BLaER1 treated with 17β-estradiol and CSF1 and Interleukin-3, amounts not matched to agents 10 nM and 100 nM (cell line): Measurements from ENCODE around the gene FANK1.

ENCODE experiments used
- H3K27ac ChIP-seq, 11 experiments: shearing (Covaris generic); formaldehyde crosslinking; 2 replicates each; pipeline ENCODE4 v1.8.1; 2022
- H3K27me3 ChIP-seq, 11 experiments: shearing (Covaris generic); formaldehyde crosslinking; 2 replicates each; pipeline ENCODE4 v1.8.1; 2022
- H3K36me3 ChIP-seq, 11 experiments: shearing (Covaris generic); formaldehyde crosslinking; 2 replicates each; pipeline ENCODE4 v1.8.1; 2022
- H3K4me1 ChIP-seq, 10 experiments: shearing (Covaris generic); formaldehyde crosslinking; 2 replicates each; pipeline ENCODE4 v1.8.1; 2022
- H3K4me2 ChIP-seq, 11 experiments: shearing (Covaris generic); formaldehyde crosslinking; 2 replicates each; pipeline ENCODE4 v1.8.1; 2022
- H3K4me3 ChIP-seq, 10 experiments: shearing (Covaris generic); formaldehyde crosslinking; 2 replicates each; pipeline ENCODE4 v1.8.1; 2022
- H3K9ac ChIP-seq, 11 experiments: shearing (Covaris generic); formaldehyde crosslinking; 2 replicates each; pipeline ENCODE4 v1.8.1; 2022
- H3K9me3 ChIP-seq, 11 experiments: shearing (Covaris generic); formaldehyde crosslinking; replicated peaks in 1 of 11; 2 replicates each; pipeline ENCODE4 v1.8.1; 2022
- H4K20me1 ChIP-seq, 11 experiments: shearing (Covaris generic); formaldehyde crosslinking; 2 replicates each; pipeline ENCODE4 v1.8.1; 2022
- Cebpa-rat ChIP-seq, 11 experiments: shearing (Covaris generic); IDR thresholded peaks; 2 replicates each; pipeline ENCODE4 v1.8.1; 2022

Gene FANK1

GRCh38 chr10:125859128-125859817 is 37.1 kb upstream of the FANK1 start:
- no peaks in the 10 kb centered on the region for H4K20me1 ChIP-seq
- H3K4me2 ChIP-seq, result no peak overlapping the region
- peaks cover 0 to 21% (median 5%) of the 10 kb centered on the region in 10 experiments; a peak in 10 of 20 replicates for H3K4me1 ChIP-seq
- H3K27ac ChIP-seq, result no peak overlapping the region
- no peak for TF ChIP-seq Cebpa-rat (IDR thresholded peaks at IDR 0.05)
- H3K4me3 ChIP-seq, result no peak overlapping the region
- H3K27me3 ChIP-seq, result no peaks in the 10 kb centered on the region
- H3K9ac ChIP-seq, result no peak overlapping the region
- H3K9me3 ChIP-seq, result no peaks in the 10 kb centered on the region
- H3K36me3 ChIP-seq, result peaks cover 21 to 91% (median 41%) of the 10 kb centered on the region in 11 experiments

GRCh38 chr10:125865120-125865519 is 31.2 kb upstream of the FANK1 start:
- Histone ChIP-seq H3K27ac (no peak overlapping the region), H3K9ac (0 out of 22 replicates have a peak overlapping the region, but pooled peaks of 1 of the 11 experiments have one; percentile 7), H3K4me1 (peaks cover 0 to 26% (median 21%) of the 10 kb centered on the region in 10 experiments; a peak in 15 of 20 replicates), H3K4me2 (peak overlapping the region in 8 of 11 experiments; percentile 12 to 70 (median 55); a peak in 14 of 22 replicates), H4K20me1 (peaks cover 0 to 9% (median 0%) of the 10 kb centered on the region in 11 experiments; a peak in 4 of 22 replicates), H3K4me3 (no peak overlapping the region), H3K27me3 (no peaks in the 10 kb centered on the region), H3K36me3 (peaks cover 15 to 64% (median 31%) of the 10 kb centered on the region in 11 experiments), H3K9me3 (no peaks in the 10 kb centered on the region)
- no peak for TF ChIP-seq Cebpa-rat (IDR thresholded peaks at IDR 0.05)

- Histone ChIP-seq H3K27ac (no peak overlapping the region), H3K36me3 (peaks cover 15 to 58% (median 25%) of the 10 kb centered on the region in 11 experiments), H3K4me3 (no peak overlapping the region), H3K9me3 (no peaks in the 10 kb centered on the region), H3K4me2 (no peak overlapping the region), H3K9ac (no peak overlapping the region), H3K4me1 (peaks cover 0 to 26% (median 21%) of the 10 kb centered on the region in 10 experiments; a peak in 15 of 20 replicates), H3K27me3 (no peaks in the 10 kb centered on the region), H4K20me1 (peaks cover 0 to 9% (median 0%) of the 10 kb centered on the region in 11 experiments; a peak in 4 of 22 replicates)
- no peak for TF ChIP-seq Cebpa-rat (IDR thresholded peaks at IDR 0.05)
Observed at GRCh38 chr10:125866421-125867029, 29.8 kb upstream of the FANK1 start.

- no peak for TF ChIP-seq Cebpa-rat (IDR thresholded peaks at IDR 0.05)
- peaks cover 16 to 51% (median 26%) of the 10 kb centered on the region in 11 experiments for H3K36me3 ChIP-seq
- no peak overlapping the region for H3K4me3 ChIP-seq
- no peak overlapping the region for H3K27ac ChIP-seq
- H3K9ac ChIP-seq, result no peak overlapping the region
- H4K20me1 ChIP-seq, result peaks cover 0 to 9% (median 0%) of the 10 kb centered on the region in 11 experiments; a peak in 4 of 22 replicates
- no peaks in the 10 kb centered on the region for H3K27me3 ChIP-seq
- peaks cover 0 to 26% (median 21%) of the 10 kb centered on the region in 10 experiments; a peak in 15 of 20 replicates for H3K4me1 ChIP-seq
- H3K9me3 ChIP-seq, result no peaks in the 10 kb centered on the region
- no peak overlapping the region for H3K4me2 ChIP-seq
Observed at GRCh38 chr10:125868372-125868975, 27.9 kb upstream of the FANK1 start.

GRCh38 chr10:125871338-125871737 is 25.0 kb upstream of the FANK1 start:
- Histone ChIP-seq H3K36me3 (peaks cover 25 to 54% (median 31%) of the 10 kb centered on the region in 11 experiments), H3K9ac (no peak overlapping the region), H3K27ac (no peak overlapping the region), H4K20me1 (peaks cover 0 to 9% (median 0%) of the 10 kb centered on the region in 11 experiments; a peak in 2 of 22 replicates), H3K27me3 (no peaks in the 10 kb centered on the region), H3K9me3 (peaks cover 15 to 22% (median 18%) of the 10 kb centered on the region in 11 experiments), H3K4me2 (no peak overlapping the region), H3K4me1 (peaks cover 0 to under 1% (median 0%) of the 10 kb centered on the region in 10 experiments; a peak in 3 of 20 replicates), H3K4me3 (no peak overlapping the region)
- TF ChIP-seq Cebpa-rat (IDR thresholded peaks at IDR 0.05), result no peak

GRCh38 chr10:125878957-125879835 is 17.2 kb upstream of the FANK1 start:
- H3K27ac ChIP-seq, result no peak overlapping the region
- no peak overlapping the region for H3K4me3 ChIP-seq
- H4K20me1 ChIP-seq, result peaks cover 0 to 26% (median 0%) of the 10 kb centered on the region in 11 experiments; a peak in 5 of 22 replicates
- H3K9ac ChIP-seq, result no peak overlapping the region
- H3K36me3 ChIP-seq, result peaks cover 56 to 94% (median 73%) of the 10 kb centered on the region in 11 experiments
- no peak for TF ChIP-seq Cebpa-rat (IDR thresholded peaks at IDR 0.05)
- H3K27me3 ChIP-seq, result no peaks in the 10 kb centered on the region
- peaks cover 44 to 51% (median 48%) of the 10 kb centered on the region in 11 experiments for H3K9me3 ChIP-seq
- no peak overlapping the region for H3K4me2 ChIP-seq
- no peaks in the 10 kb centered on the region for H3K4me1 ChIP-seq

- no peak overlapping the region for H3K4me2 ChIP-seq
Observed at GRCh38 chr10:125880719-125881118, 15.6 kb upstream of the FANK1 start.

GRCh38 chr10:125881192-125881591 is 15.2 kb upstream of the FANK1 start, which contains the start of gene DHX32:
DHX32 (minus strand) TSS chr10:125881292; CDS start chr10:125880824, 468 bp downstream.
- peaks cover 0 to 32% (median 0%) of the 10 kb centered on the region in 11 experiments; a peak in 5 of 22 replicates for H4K20me1 ChIP-seq
- peaks cover 27 to 34% (median 33%) of the 10 kb centered on the region in 11 experiments for H3K9me3 ChIP-seq
- no peak within 1 kb of the TSS for H3K4me3 ChIP-seq
- H3K27me3 ChIP-seq, result no peaks in the 10 kb centered on the region
- no peak for TF ChIP-seq Cebpa-rat (IDR thresholded peaks at IDR 0.05)
- no peak within 1 kb of the TSS for H3K27ac ChIP-seq
- no peak within 1 kb of the TSS for H3K4me2 ChIP-seq
- no peaks in the 10 kb centered on the region for H3K4me1 ChIP-seq
- no peak within 1 kb of the TSS for H3K9ac ChIP-seq
- peaks cover 51 to 94% (median 71%) of the 10 kb centered on the region in 11 experiments for H3K36me3 ChIP-seq

More at GRCh38 chr10:125880719-125881118, 15.6 kb upstream of the FANK1 start:
- Histone ChIP-seq H3K4me1 (no peaks in the 10 kb centered on the region), H3K27ac (no peak overlapping the region), H3K9me3 (peaks cover 32 to 39% (median 37%) of the 10 kb centered on the region in 11 experiments), H3K36me3 (peaks cover 56 to 94% (median 71%) of the 10 kb centered on the region in 11 experiments), H3K4me3 (no peak overlapping the region), H3K27me3 (no peaks in the 10 kb centered on the region), H4K20me1 (peaks cover 0 to 32% (median 0%) of the 10 kb centered on the region in 11 experiments; a peak in 5 of 22 replicates), H3K9ac (no peak overlapping the region)
- no peak for TF ChIP-seq Cebpa-rat (IDR thresholded peaks at IDR 0.05)
